SK-N-SH treated with all-trans-retinoic acid at 6 μM for 48 hours (cell line): Measurements from ENCODE around the gene HSP90AB1.

Experiments
- BACH2 ChIP-seq: fragments of 250-450 bp; sonication (Bioruptor Pico); IDR thresholded peaks from 2 replicates; pipeline ENCODE4 v1.9.0; 2021; ENCODE audit warnings: mild to moderate bottlenecking, borderline replicate concordance
- CREB5 ChIP-seq: fragments of 250-450 bp; sonication (Bioruptor Pico); IDR thresholded peaks from 2 replicates; pipeline ENCODE4 v1.5.1; 2020; ENCODE audit warnings: low read depth, mild to moderate bottlenecking, moderate library complexity
- CSDC2 ChIP-seq: fragments of 250-450 bp; sonication (Bioruptor Pico); IDR thresholded peaks from 2 replicates; pipeline ENCODE4 v1.5.0; 2020; ENCODE audit warnings: mild to moderate bottlenecking, moderate library complexity
- CSRNP3 ChIP-seq: fragments of 250-450 bp; sonication (Bioruptor Pico); IDR thresholded peaks from 2 replicates; pipeline ENCODE4 v1.5.1; 2021; ENCODE audit warnings: mild to moderate bottlenecking, moderate library complexity
- GLIS3 ChIP-seq: fragments of 250-450 bp; sonication (Bioruptor Pico); IDR thresholded peaks from 2 replicates; pipeline ENCODE4 v1.5.0; 2020; ENCODE audit warnings: mild to moderate bottlenecking, moderate library complexity
- OSR1 ChIP-seq: fragments of 250-450 bp; sonication (Bioruptor Pico); IDR thresholded peaks from 2 replicates; pipeline ENCODE4 v1.8.0; 2022; ENCODE audit warnings: moderate library complexity, mild to moderate bottlenecking, inconsistent platforms
- PPARA ChIP-seq: fragments of 250-450 bp; sonication (Bioruptor Pico); IDR thresholded peaks from 2 replicates; pipeline ENCODE4 v1.5.0; 2020; ENCODE audit warnings: mild to moderate bottlenecking, borderline replicate concordance
- RARB ChIP-seq: fragments of 250-450 bp; sonication (Bioruptor Pico); IDR thresholded peaks from 2 replicates; pipeline ENCODE4 v1.8.0; 2021; ENCODE audit warnings: mild to moderate bottlenecking, moderate library complexity
- SNAI2 ChIP-seq: fragments of 250-450 bp; sonication (Bioruptor Pico); IDR thresholded peaks from 2 replicates; pipeline ENCODE4 v1.5.0; 2020; ENCODE audit warnings: mild to moderate bottlenecking, moderate library complexity
- ZFP3 ChIP-seq: fragments of 250-450 bp; sonication (Bioruptor Pico); IDR thresholded peaks from 2 replicates; pipeline ENCODE4 v1.5.0; 2020; ENCODE audit warnings: mild to moderate bottlenecking, moderate library complexity
- ZNF565 ChIP-seq: fragments of 450-650 bp; formaldehyde crosslinking; conservative IDR thresholded peaks from 2 replicates; pipeline ENCODE4 v1.5.0; 2020; ENCODE audit warnings: low read depth, mild to moderate bottlenecking, moderate library complexity
- ZNF70 ChIP-seq: fragments of 450-650 bp; formaldehyde crosslinking; IDR thresholded peaks from 2 replicates; pipeline ENCODE4 v1.5.0; 2020; ENCODE audit warnings: mild to moderate bottlenecking, moderate library complexity
- TF ChIP-seq, protein P1 (sequence below): fragments of 250-450 bp; sonication (Bioruptor Pico); IDR thresholded peaks from 2 replicates; pipeline ENCODE4 v1.8.0; 2020; ENCODE audit warnings: mild to moderate bottlenecking, moderate library complexity, borderline replicate concordance

GRCh38 chr6:44256775-44257024 lies 9.8 kb downstream of the HSP90AB1 start:
- TF ChIP-seq SNAI2 (CRISPR knock-in tag) (no peak), ZFP3 (no peak), PPARA (no peak), CREB5 (CRISPR knock-in tag) (no peak), ZNF565 (CRISPR knock-in tag) (no peak), RARB (CRISPR knock-in tag) (no peak), OSR1 (CRISPR knock-in tag) (no peak), CSDC2 (no peak), ZNF70 (CRISPR knock-in tag) (no peak), BACH2 (CRISPR knock-in tag) (no peak), CSRNP3 (no peak), GLIS3 (CRISPR knock-in tag) (no peak)
- TF ChIP-seq, protein P1, sequence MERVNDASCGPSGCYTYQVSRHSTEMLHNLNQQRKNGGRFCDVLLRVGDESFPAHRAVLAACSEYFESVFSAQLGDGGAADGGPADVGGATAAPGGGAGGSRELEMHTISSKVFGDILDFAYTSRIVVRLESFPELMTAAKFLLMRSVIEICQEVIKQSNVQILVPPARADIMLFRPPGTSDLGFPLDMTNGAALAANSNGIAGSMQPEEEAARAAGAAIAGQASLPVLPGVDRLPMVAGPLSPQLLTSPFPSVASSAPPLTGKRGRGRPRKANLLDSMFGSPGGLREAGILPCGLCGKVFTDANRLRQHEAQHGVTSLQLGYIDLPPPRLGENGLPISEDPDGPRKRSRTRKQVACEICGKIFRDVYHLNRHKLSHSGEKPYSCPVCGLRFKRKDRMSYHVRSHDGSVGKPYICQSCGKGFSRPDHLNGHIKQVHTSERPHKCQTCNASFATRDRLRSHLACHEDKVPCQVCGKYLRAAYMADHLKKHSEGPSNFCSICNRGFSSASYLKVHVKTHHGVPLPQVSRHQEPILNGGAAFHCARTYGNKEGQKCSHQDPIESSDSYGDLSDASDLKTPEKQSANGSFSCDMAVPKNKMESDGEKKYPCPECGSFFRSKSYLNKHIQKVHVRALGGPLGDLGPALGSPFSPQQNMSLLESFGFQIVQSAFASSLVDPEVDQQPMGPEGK (CRISPR knock-in tag), result no peak
